Measurements from ENCODE around the gene JCAD. TPM values are rescaled to one million over a fixed set of nuclear protein-coding genes. Genes with fewer than 3 reads are reported as not detected.

The JCAD gene
- total RNA-seq, 1 experiment from 2014 or later = 36.7 TPM

GRCh38 chr10:30028738-30029030 lies 30.7 kb downstream of the JCAD start:
- H3K9me2 ChIP-seq (ENCODE audit: insufficient read depth) = no peaks in the 10 kb centered on the region
- H3K9me3 ChIP-seq (ENCODE audit: insufficient read depth, low read depth) = no peaks in the 10 kb centered on the region
- H3K36me3 ChIP-seq (ENCODE audit: low read depth) = no peaks in the 10 kb centered on the region
- H4K20me1 ChIP-seq (ENCODE audit: insufficient read depth) = no peaks in the 10 kb centered on the region
- ChIA-PET POLR2A (ENCODE audit: unreplicated experiment) (no interaction called here), CTCF (no interaction called here)
- H3K27ac ChIP-seq = no peak overlapping the region
- TF ChIP-seq CTCF (conservative IDR thresholded peaks at IDR 0.05) (no peak), EZH2 (IDR thresholded peaks at IDR 0.05; ENCODE audit: low read depth) (no peak)
- no peak overlapping the region for H2AFZ ChIP-seq
- no peak for DNase-seq
- H3K79me2 ChIP-seq (ENCODE audit: low read depth) = no peaks in the 10 kb centered on the region
- H3K27me3 ChIP-seq (ENCODE audit: insufficient read depth, low read depth) = no peaks in the 10 kb centered on the region
- intact Hi-C loops (cut with micrococcal nuclease; ENCODE audit: unreplicated experiment) = no loop called here
- H3K4me2 ChIP-seq = no peak overlapping the region
- H3K4me1 ChIP-seq (replicated peaks; ENCODE audit: insufficient read depth) = no peaks in the 10 kb centered on the region
- no TSS peak for BruUV-seq (replicated peaks)
- H3K4me3 ChIP-seq = no peak overlapping the region
- no peaks in the 10 kb centered on the region for H3F3A ChIP-seq (ENCODE audit: insufficient read depth, low read depth)

GRCh38 chr10:30028006-30028737 lies 31.2 kb downstream of the JCAD start:
- BruUV-seq (replicated peaks) = no TSS peak
- H2AFZ ChIP-seq = no peak overlapping the region
- ChIA-PET CTCF (no interaction called here), POLR2A (ENCODE audit: unreplicated experiment) (no interaction called here)
- no peak overlapping the region for H3K4me3 ChIP-seq
- H4K20me1 ChIP-seq (ENCODE audit: insufficient read depth) = no peaks in the 10 kb centered on the region
- no peaks in the 10 kb centered on the region for H3K4me1 ChIP-seq (replicated peaks; ENCODE audit: insufficient read depth)
- H3K27ac ChIP-seq = no peak overlapping the region
- intact Hi-C loops (cut with micrococcal nuclease; ENCODE audit: unreplicated experiment) = no loop called here
- H3K79me2 ChIP-seq (ENCODE audit: low read depth) = no peaks in the 10 kb centered on the region
- TF ChIP-seq EZH2 (IDR thresholded peaks at IDR 0.05; ENCODE audit: low read depth) (no peak), CTCF (conservative IDR thresholded peaks at IDR 0.05) (no peak)
- H3K27me3 ChIP-seq (ENCODE audit: insufficient read depth, low read depth) = no peaks in the 10 kb centered on the region
- H3K9me2 ChIP-seq (ENCODE audit: insufficient read depth) = no peaks in the 10 kb centered on the region
- H3K4me2 ChIP-seq = no peak overlapping the region
- H3F3A ChIP-seq (ENCODE audit: insufficient read depth, low read depth) = no peaks in the 10 kb centered on the region
- DNase-seq = no peak
- no peaks in the 10 kb centered on the region for H3K9me3 ChIP-seq (ENCODE audit: insufficient read depth, low read depth)
- H3K36me3 ChIP-seq (ENCODE audit: low read depth) = no peaks in the 10 kb centered on the region

- H3F3A ChIP-seq (ENCODE audit: insufficient read depth, low read depth) = no peaks in the 10 kb centered on the region
- TF ChIP-seq EZH2 (IDR thresholded peaks at IDR 0.05; ENCODE audit: low read depth) (no peak), CTCF (conservative IDR thresholded peaks at IDR 0.05) (no peak)
- H3K9me3 ChIP-seq (ENCODE audit: insufficient read depth, low read depth) = no peaks in the 10 kb centered on the region
- no peaks in the 10 kb centered on the region for H3K36me3 ChIP-seq (ENCODE audit: low read depth)
- no peaks in the 10 kb centered on the region for H3K9me2 ChIP-seq (ENCODE audit: insufficient read depth)
- H3K27me3 ChIP-seq (ENCODE audit: insufficient read depth, low read depth) = no peaks in the 10 kb centered on the region
- no peak overlapping the region for H3K4me3 ChIP-seq
- no peak for DNase-seq
- H3K27ac ChIP-seq = no peak overlapping the region
- no TSS peak for BruUV-seq (replicated peaks)
- H3K4me2 ChIP-seq = no peak overlapping the region
- POLR2A ChIA-PET (ENCODE audit: unreplicated experiment) = interaction anchor here (0.6 kb wide), 1 partner anchor 97 kb away, joined by 3 read pairs; no protein-coding TSS in a partner anchor
- intact Hi-C loops (cut with micrococcal nuclease; ENCODE audit: unreplicated experiment) = no loop called here
- no peaks in the 10 kb centered on the region for H4K20me1 ChIP-seq (ENCODE audit: insufficient read depth)
- no peaks in the 10 kb centered on the region for H3K79me2 ChIP-seq (ENCODE audit: low read depth)
- no peak overlapping the region for H2AFZ ChIP-seq
- CTCF ChIA-PET = no interaction called here
- H3K4me1 ChIP-seq (replicated peaks; ENCODE audit: insufficient read depth) = no peaks in the 10 kb centered on the region
These were observed 32.1 kb downstream of the JCAD start for GRCh38 chr10:30027057-30028005.

Data from PC-9 (cell line).